Suprapubic skin (tissue), 4 donors: ENCODE data around the gene LRRC70. TPM values are rescaled to one million over a fixed set of nuclear protein-coding genes. Genes with fewer than 3 reads are reported as not detected.

Experiments used
- DNase-seq, 2 donors: peaks; one replicate each; pipeline ENCODE4 v3.0.0-alpha.2; 2019; ENCODE audit warnings: low spot score in 2 of 2
- H3K27ac ChIP-seq: fragments of 200-600 bp; sonication (generic); one replicate; pipeline ENCODE4 v1.5.1; 2019
- H3K27me3 ChIP-seq: fragments of 200-600 bp; sonication (generic); one replicate; pipeline ENCODE4 v1.5.1; 2019
- H3K36me3 ChIP-seq: fragments of 200-600 bp; sonication (generic); one replicate; pipeline ENCODE4 v1.5.1; 2019
- H3K4me1 ChIP-seq: fragments of 200-600 bp; sonication (generic); one replicate; pipeline ENCODE4 v1.5.1; 2019
- H3K4me3 ChIP-seq: fragments of 200-600 bp; sonication (generic); one replicate; pipeline ENCODE4 v1.5.1; 2019; ENCODE audit warnings: mild to moderate bottlenecking
- H3K9me3 ChIP-seq: fragments of 200-600 bp; sonication (generic); one replicate; pipeline ENCODE4 v1.5.1; 2019
- EP300 ChIP-seq: sonication (generic); formaldehyde crosslinking; IDR thresholded peaks from one replicate; pipeline ENCODE4 v1.6.1; 2017; ENCODE audit warnings: antibody characterized with exemption
- POLR2A ChIP-seq, 2 donors: fragments of 450-650 bp; IDR thresholded peaks; one replicate each; pipeline ENCODE4 v1.6.1; 2017; ENCODE audit warnings: antibody characterized with exemption in 2 of 2, mild to moderate bottlenecking in 2 of 2, moderate library complexity in 2 of 2
- POLR2AphosphoS5 ChIP-seq, 3 donors: sonication (generic); formaldehyde crosslinking; IDR thresholded peaks; one replicate each; pipeline ENCODE4 v1.6.1; 2017; ENCODE audit warnings: antibody characterized with exemption in 3 of 3
- WGBS: methylation state at CpG from one replicate; pipeline ENCODE4 v1.1.5; 2018; 5-methylcytosine and 5-hydroxymethylcytosine counted together
- total RNA-seq, 4 donors: library from RNA; depleted of rRNA; stranded (reverse); fragments of >200 nt; gene quantifications; one replicate each; pipeline ENCODE4 v1.1.0, GENCODE V29; 2016
- TF ChIP-seq, protein P1 (sequence below), 2 donors: fragments of 200-600 bp in 1 of 2; fragments of 450-650 bp in 1 of 2; sonication (generic) in 1 of 2; IDR thresholded peaks; one replicate each; pipeline ENCODE4 v1.5.1; 2016 to 2019; ENCODE audit warnings: antibody characterized with exemption in 2 of 2, mild to moderate bottlenecking in 1 of 2, moderate library complexity in 1 of 2

The LRRC70 gene
- total RNA-seq, 4 donors from 2014 or later = 1.8 to 6.1 (median 2.9) TPM

DNA sequence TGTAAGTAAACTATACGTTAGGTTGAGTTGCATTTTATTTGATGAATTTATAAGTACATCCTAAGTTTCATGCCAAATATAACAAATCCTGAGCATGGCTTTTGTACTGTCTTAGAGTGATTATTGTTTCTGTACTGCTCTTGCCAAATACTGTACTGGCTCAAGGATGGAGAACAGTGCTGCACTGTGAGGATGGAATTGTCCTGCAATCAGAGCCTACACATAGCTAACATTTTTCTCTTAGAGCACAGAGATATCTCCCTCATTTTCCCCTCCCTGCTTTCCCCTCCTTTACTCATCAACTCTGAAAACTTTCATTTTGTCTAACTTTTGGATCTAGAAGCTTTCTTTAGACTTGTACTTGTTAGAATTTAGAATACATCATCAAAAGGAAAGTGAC is 28.3 kb downstream of the LRRC70 start:
- no peak for TF ChIP-seq POLR2AphosphoS5 (IDR thresholded peaks at IDR 0.05)
- TF ChIP-seq POLR2A (IDR thresholded peaks at IDR 0.05) = no peak
- TF ChIP-seq EP300 = no peak
- TF ChIP-seq, protein P1, sequence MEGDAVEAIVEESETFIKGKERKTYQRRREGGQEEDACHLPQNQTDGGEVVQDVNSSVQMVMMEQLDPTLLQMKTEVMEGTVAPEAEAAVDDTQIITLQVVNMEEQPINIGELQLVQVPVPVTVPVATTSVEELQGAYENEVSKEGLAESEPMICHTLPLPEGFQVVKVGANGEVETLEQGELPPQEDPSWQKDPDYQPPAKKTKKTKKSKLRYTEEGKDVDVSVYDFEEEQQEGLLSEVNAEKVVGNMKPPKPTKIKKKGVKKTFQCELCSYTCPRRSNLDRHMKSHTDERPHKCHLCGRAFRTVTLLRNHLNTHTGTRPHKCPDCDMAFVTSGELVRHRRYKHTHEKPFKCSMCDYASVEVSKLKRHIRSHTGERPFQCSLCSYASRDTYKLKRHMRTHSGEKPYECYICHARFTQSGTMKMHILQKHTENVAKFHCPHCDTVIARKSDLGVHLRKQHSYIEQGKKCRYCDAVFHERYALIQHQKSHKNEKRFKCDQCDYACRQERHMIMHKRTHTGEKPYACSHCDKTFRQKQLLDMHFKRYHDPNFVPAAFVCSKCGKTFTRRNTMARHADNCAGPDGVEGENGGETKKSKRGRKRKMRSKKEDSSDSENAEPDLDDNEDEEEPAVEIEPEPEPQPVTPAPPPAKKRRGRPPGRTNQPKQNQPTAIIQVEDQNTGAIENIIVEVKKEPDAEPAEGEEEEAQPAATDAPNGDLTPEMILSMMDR (IDR thresholded peaks at IDR 0.05) = no peak
- WGBS = 90% methylated on average over 1 of the region's 1 CpG
- Histone ChIP-seq H3K9me3 (no peaks in the 10 kb centered on the region), H3K36me3 (peaks cover 9% of the 10 kb centered on the region), H3K4me1 (no peaks in the 10 kb centered on the region), H3K27ac (no peak overlapping the region), H3K4me3 (no peak overlapping the region), H3K27me3 (no peaks in the 10 kb centered on the region)
- DNase-seq = no peak

DNA sequence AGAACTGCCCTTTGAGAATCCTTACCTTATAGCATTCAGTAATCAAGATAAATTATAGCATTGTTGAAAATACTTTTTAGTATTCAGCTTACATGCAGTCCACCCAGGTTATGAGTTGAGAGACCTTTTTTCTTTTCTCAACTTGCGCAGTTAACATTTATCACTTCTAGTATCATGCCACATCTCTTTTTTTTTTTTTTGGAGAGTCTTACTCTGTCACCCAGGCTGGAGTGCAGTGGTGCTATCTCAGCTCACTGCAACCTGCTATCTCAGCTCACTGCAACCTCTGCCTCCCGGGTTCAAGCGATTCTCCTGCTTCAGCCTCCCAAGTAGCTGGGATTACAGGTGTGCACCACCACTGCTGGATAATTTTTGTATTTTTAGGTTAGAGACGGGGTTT is 29.0 kb downstream of the LRRC70 start:
- Histone ChIP-seq H3K27ac (no peak overlapping the region), H3K4me1 (no peaks in the 10 kb centered on the region), H3K4me3 (no peak overlapping the region), H3K9me3 (no peaks in the 10 kb centered on the region), H3K27me3 (no peaks in the 10 kb centered on the region), H3K36me3 (peaks cover 9% of the 10 kb centered on the region)
- TF ChIP-seq POLR2A (IDR thresholded peaks at IDR 0.05) (no peak), EP300 (no peak), POLR2AphosphoS5 (IDR thresholded peaks at IDR 0.05) (no peak)
- TF ChIP-seq, protein P1 (IDR thresholded peaks at IDR 0.05) = no peak
- 100% methylated on average over 4 of the region's 4 CpGs for WGBS
- no peak for DNase-seq

DNA sequence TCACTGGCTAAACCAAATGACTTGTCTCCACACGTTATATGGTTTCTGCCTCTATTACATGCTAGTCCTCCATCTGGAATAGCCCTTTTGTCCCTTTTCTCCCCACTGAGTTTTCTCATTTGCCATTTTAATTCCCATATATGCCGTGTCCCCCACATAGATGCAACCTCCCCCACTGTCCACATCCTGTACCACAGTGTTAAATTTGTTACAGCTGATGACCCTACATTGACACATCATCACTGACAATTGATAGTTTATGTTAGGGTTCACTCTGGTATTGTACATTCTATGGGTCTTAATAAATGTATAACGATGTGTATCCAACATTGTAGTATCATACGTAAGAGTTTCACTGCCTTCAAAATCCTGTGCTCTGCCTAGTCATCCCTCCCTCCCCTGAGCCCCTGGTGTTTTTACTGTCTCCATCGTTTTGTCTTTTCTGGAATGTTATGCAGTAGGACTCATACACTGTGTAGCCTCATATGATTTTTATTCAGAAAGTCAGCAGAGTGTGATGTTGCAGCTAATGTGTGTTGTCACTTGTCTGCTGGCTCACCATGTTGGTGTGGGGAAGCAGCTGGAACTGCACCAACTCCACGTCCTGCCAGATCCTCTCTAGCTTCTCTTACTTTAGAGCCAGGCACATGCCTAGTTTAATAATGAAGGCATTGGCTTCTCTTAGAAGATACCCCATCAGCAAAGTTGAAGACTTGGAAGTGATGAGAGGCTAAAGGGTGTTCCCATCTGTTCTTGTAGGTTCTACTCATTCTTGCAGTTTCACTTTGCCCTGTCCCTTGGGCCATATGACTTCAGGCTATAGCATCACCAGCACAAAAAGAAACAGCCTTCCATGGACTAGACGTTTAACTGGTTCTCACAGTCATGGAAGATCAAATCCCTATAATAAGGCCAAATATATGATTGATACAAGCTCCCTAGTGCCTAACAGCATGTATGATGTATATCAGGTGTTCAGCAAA is 30.2 kb downstream of the LRRC70 start:
- 87% methylated on average over 7 of the region's 7 CpGs for WGBS
- Histone ChIP-seq H3K4me1 (no peaks in the 10 kb centered on the region), H3K27ac (no peak overlapping the region), H3K9me3 (no peaks in the 10 kb centered on the region), H3K27me3 (no peaks in the 10 kb centered on the region), H3K4me3 (no peak overlapping the region), H3K36me3 (peaks cover 4% of the 10 kb centered on the region)
- no peak for DNase-seq
- TF ChIP-seq, protein P1 (IDR thresholded peaks at IDR 0.05) = no peak
- TF ChIP-seq POLR2A (IDR thresholded peaks at IDR 0.05) = no peak
- no peak for TF ChIP-seq EP300
- TF ChIP-seq POLR2AphosphoS5 (IDR thresholded peaks at IDR 0.05) = no peak

DNA sequence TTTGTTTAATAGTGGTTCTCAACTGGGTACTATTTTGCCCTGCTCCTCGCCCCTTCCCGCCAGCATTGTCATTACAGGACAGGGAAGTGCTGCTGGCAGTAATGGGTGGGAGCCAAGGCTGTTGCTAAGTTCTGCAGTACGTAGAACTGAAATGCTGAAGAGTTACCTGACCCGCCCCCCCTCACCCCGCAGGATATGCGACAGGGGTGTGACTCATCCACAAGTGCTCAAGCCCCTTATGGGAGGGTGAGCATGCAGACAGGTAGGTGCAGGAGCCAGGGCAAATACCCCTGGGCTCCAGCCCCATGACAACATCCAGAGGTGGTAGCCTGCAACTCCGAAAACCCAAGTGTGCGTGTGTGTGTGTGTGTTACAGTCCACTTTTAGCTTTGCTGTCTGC is 35.7 kb downstream of the LRRC70 start:
- DNase-seq = no peak
- Histone ChIP-seq H3K9me3 (no peaks in the 10 kb centered on the region), H3K4me1 (no peaks in the 10 kb centered on the region), H3K27ac (no peak overlapping the region), H3K4me3 (no peak overlapping the region), H3K36me3 (peaks cover 11% of the 10 kb centered on the region), H3K27me3 (no peaks in the 10 kb centered on the region)
- WGBS = 98% methylated on average over 8 of the region's 8 CpGs
- TF ChIP-seq POLR2A (IDR thresholded peaks at IDR 0.05) (no peak), POLR2AphosphoS5 (IDR thresholded peaks at IDR 0.05) (no peak), EP300 (no peak)
- TF ChIP-seq, protein P1 (IDR thresholded peaks at IDR 0.05) = no peak

DNA sequence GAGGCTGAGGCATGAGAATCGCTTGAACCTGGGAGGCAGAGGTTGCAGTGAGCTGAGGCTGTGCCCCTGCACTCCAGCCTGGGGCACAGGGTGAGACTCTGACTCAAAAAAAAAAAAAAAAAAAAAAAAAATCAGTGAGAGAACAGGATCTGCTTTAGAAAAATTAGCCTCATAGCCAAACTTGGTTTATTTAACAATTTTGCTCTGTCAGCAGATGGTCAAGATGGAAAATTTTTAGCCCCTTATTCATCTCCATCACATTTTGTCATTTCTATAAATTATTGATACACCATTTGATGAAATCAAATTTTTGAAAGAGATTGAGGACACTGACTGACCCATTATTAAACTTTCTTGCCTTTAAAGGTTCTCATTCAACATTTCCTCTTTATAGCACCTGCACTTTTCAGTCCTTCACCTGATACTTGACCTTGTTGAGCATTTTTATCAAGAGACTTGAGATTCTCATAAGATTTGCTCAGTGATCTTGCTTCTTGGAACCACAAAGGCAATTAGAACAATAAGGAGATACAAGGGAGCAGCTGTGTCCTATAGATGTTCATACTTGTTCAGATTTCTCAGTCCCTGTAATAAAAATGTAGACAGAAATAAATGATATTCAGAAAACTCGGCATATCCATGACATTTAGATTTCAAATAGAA is 38.1 kb downstream of the LRRC70 start:
- Histone ChIP-seq H3K27ac (no peak overlapping the region), H3K27me3 (no peaks in the 10 kb centered on the region), H3K36me3 (peaks cover 9% of the 10 kb centered on the region), H3K4me3 (no peak overlapping the region), H3K4me1 (no peaks in the 10 kb centered on the region), H3K9me3 (no peaks in the 10 kb centered on the region)
- TF ChIP-seq POLR2A (IDR thresholded peaks at IDR 0.05) (no peak), EP300 (no peak), POLR2AphosphoS5 (IDR thresholded peaks at IDR 0.05) (no peak)
- TF ChIP-seq, protein P1 (IDR thresholded peaks at IDR 0.05) = no peak
- WGBS = 92% methylated on average over 2 of the region's 2 CpGs
- DNase-seq = no peak
